GM13977 (cell line): ENCODE measurements around the gene F2RL2.

Source experiments
- DNase-seq: peaks from one replicate; pipeline ENCODE4 v3.0.0; 2012; ENCODE audit warnings: low spot score
- in situ Hi-C: fragments of 300-500 bp; cut with MboI; formaldehyde crosslinking; loops from one replicate; pipeline ENCODE4 v1.12.0; 2022; ENCODE audit warnings: low sequenced_read_pairs, low pct_unique_long_range_greater_than_20kb, mixed read lengths, inconsistent platforms; ENCODE audit not compliant: unreplicated experiment
- TF ChIP-seq, protein P1 (sequence below): IDR thresholded peaks from 2 replicates; pipeline ENCODE4 v1.5.1; 2012; ENCODE audit warnings: mild to moderate bottlenecking, control low read depth; ENCODE audit not compliant: insufficient read depth; ENCODE audit errors: extremely low read depth, missing control alignments

F2RL2 gene

DNA sequence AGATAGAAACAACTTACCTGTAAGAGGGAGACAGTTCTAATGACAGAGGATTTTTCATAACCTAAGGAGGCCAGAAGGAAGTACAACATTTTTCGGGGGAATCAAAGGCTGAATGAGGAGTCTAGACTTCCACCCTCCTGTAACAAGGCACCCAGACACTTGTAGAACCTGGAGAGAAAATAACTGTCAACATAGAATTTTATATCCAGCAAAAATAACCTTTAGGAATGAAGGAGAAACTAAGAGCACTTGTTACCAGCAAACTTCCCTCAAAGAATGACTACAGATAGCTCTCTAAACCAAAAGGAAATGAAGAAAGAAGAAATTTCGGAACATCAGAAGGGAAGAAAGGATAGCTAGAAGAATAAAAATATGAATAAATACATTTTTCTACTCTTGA, 25.9 kb upstream of the F2RL2 start:
- no peak for DNase-seq
- TF ChIP-seq, protein P1, sequence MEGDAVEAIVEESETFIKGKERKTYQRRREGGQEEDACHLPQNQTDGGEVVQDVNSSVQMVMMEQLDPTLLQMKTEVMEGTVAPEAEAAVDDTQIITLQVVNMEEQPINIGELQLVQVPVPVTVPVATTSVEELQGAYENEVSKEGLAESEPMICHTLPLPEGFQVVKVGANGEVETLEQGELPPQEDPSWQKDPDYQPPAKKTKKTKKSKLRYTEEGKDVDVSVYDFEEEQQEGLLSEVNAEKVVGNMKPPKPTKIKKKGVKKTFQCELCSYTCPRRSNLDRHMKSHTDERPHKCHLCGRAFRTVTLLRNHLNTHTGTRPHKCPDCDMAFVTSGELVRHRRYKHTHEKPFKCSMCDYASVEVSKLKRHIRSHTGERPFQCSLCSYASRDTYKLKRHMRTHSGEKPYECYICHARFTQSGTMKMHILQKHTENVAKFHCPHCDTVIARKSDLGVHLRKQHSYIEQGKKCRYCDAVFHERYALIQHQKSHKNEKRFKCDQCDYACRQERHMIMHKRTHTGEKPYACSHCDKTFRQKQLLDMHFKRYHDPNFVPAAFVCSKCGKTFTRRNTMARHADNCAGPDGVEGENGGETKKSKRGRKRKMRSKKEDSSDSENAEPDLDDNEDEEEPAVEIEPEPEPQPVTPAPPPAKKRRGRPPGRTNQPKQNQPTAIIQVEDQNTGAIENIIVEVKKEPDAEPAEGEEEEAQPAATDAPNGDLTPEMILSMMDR = no peak
- in situ Hi-C loops = no loop called here

DNA sequence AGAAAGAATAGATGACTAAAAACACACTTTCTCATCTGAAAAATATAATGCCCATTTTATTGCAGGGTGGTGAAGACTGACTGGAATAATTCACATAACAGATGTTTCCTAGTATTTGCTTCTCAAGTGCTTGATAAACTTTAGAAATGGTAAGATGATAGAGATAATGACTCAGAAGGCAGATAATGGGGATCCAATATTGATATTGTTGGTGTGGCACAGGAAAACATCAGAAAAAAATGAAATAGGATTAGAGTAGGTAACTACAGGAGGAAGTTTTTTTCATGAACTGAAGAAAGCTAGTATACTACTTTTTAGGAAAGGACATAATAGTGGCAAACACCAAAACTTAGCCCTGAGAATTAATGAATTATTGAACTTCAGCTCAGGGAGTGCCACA, 20.2 kb upstream of the F2RL2 start:
- TF ChIP-seq, protein P1 = no peak
- in situ Hi-C loops = no loop called here
- no peak for DNase-seq

DNA sequence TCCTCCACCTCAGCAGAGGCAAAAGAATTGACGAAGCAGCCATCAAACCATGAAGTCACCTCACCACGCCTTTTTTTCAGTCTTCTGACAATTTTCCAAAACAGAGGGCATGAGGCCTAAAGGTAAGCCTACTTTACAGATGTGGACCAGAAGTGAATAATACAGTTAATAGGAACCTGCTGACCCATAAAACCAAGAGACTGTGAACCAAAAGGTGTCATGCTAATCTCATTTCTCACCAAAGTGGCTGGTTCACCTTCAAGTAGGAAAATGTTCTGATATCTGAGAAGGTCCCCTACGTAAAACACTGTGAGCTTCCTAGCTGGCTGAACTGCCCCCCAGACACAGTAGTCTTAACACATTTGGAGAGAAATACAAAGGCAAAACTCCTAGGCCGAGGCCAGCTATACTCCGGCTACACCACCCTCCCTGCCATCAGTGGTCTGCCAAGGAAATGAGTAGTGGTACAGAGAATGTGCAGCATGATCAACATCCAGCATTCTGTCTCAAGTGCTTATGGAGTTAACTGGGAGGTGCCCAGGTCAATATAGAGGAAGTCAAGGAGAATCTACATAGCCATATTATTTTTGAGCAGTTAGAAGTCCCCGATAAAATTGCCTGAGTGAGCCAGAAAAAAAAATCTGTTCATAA, 19.3 kb upstream of the F2RL2 start:
- in situ Hi-C loops = no loop called here
- no peak for DNase-seq
- TF ChIP-seq, protein P1 = no peak

DNA sequence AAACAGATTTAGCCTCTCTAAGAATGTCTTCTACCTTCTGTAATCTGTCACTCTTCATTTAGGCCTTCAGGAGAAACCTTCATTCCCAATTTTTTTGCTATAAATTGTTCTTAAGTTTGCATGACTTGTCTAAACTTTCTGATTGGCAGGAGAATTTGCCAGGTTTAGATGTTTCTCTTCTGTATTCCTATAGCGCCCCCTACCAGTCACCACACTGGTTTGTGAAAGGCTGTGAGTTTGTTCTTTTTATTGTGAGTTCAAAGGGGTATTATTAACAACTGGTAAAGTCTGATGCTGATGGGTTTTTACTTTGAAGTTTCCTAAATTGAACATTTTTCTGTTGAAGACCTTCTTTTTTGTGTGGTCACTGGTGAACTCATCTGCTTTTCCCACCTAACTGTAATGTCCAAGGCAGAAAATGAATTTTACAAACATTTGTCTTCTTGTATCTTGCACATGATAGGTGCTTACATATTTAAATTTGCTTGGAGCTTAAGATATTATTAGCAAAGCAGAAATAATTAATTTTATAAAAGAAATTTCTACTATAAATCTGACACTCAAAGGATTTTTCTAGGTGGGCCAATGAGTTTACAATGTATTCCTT, 18.4 kb upstream of the F2RL2 start:
- in situ Hi-C loops = no loop called here
- TF ChIP-seq, protein P1 = peak; percentile 81
- peak; percentile 39 for DNase-seq

DNA sequence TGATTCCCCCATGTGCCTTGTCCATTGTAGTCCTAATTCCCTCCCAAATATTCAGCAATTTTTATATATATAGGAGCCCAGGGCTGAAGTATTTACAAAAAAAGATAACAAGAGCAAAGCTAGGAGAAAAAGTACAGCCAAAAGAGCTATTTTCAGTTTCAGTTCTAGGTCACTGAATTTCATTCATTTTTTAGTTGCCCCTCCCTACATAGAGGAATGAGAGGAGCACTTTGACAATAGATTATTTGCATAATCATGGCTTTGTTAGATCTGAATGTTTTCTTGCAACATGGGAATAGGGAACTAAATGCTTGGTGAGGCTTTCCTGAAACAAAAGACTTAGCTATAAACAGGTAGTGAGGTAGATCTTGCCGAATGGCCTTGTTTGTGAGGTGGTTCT, 15.3 kb upstream of the F2RL2 start:
- TF ChIP-seq, protein P1 = no peak
- in situ Hi-C loops = no loop called here
- DNase-seq = no peak

DNA sequence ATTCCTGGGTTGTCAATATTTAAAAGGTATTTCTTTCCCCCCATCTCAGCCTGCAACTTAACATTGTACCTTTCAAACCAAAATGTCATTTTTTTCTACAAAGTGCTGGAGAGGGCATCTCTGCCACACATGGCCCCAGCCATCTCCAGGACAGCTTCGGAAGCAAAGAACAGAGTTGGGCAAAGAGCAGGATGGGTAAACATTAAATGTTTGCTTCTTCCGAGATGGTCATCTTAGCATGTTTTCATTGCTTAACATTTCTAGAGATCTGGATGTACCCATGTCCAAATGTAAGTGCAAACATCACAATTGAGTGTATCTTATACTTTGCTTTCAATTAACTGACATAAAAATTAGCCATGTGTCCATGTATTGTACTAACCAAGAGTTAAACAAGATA, 14.3 kb upstream of the F2RL2 start:
- no peak for DNase-seq
- in situ Hi-C loops = no loop called here
- TF ChIP-seq, protein P1 = no peak
